ENCODE measurements around the gene EPRS1.

Gene EPRS1

GRCh38 chr1:220032911-220033310 is 13.4 kb downstream of the EPRS1 start:
- no peak overlapping the region for H3K4me3 ChIP-seq (replicated peaks; ENCODE audit: low read depth, low read length)
- TF ChIP-seq CTCF (IDR thresholded peaks at IDR 0.05; ENCODE audit: low read length, missing control alignments): no peak
- DNase-seq (ENCODE audit: low read depth): no peak

- no peak for DNase-seq (ENCODE audit: low read depth)
- no peak for TF ChIP-seq CTCF (IDR thresholded peaks at IDR 0.05; ENCODE audit: low read length, missing control alignments)
- H3K4me3 ChIP-seq (replicated peaks; ENCODE audit: low read depth, low read length): no peak overlapping the region
These were observed 15.0 kb downstream of the EPRS1 start for GRCh38 chr1:220031287-220031686.

- DNase-seq (ENCODE audit: low read depth): no peak
- no peak for TF ChIP-seq CTCF (IDR thresholded peaks at IDR 0.05; ENCODE audit: low read length, missing control alignments)
- no peak overlapping the region for H3K4me3 ChIP-seq (replicated peaks; ENCODE audit: low read depth, low read length)
These were observed 17.9 kb downstream of the EPRS1 start for GRCh38 chr1:220028346-220028895.

GRCh38 chr1:220019071-220019470 is 27.2 kb downstream of the EPRS1 start:
- no peak for TF ChIP-seq CTCF (IDR thresholded peaks at IDR 0.05; ENCODE audit: low read length, missing control alignments)
- DNase-seq (ENCODE audit: low read depth): no peak
- no peak overlapping the region for H3K4me3 ChIP-seq (replicated peaks; ENCODE audit: low read depth, low read length)

GRCh38 chr1:220013497-220013896 is 32.8 kb downstream of the EPRS1 start:
- DNase-seq (ENCODE audit: low read depth): peak; percentile 42
- no peak overlapping the region for H3K4me3 ChIP-seq (replicated peaks; ENCODE audit: low read depth, low read length)
- TF ChIP-seq CTCF (IDR thresholded peaks at IDR 0.05; ENCODE audit: low read length, missing control alignments): no peak

GRCh38 chr1:220012259-220012658 is 34.0 kb downstream of the EPRS1 start:
- TF ChIP-seq CTCF (IDR thresholded peaks at IDR 0.05; ENCODE audit: low read length, missing control alignments): peak; percentile 28
- peak; percentile 31 for DNase-seq (ENCODE audit: low read depth)
- no peak overlapping the region for H3K4me3 ChIP-seq (replicated peaks; ENCODE audit: low read depth, low read length)

GRCh38 chr1:220011620-220012019 is 34.7 kb downstream of the EPRS1 start:
- no peak for TF ChIP-seq CTCF (IDR thresholded peaks at IDR 0.05; ENCODE audit: low read length, missing control alignments)
- DNase-seq (ENCODE audit: low read depth): no peak
- no peak overlapping the region for H3K4me3 ChIP-seq (replicated peaks; ENCODE audit: low read depth, low read length)

Data from fibroblast of pulmonary artery (primary cell).